Ovary (tissue), 10 donors: ENCODE measurements around the gene ELL2. TPM values are rescaled to one million over a fixed set of nuclear protein-coding genes. Genes with fewer than 3 reads are reported as not detected.

Source experiments
- DNase-seq, 5 donors: peaks; one replicate each; pipeline ENCODE4 v3.0.0-alpha.2; 2019 to 2020
- H3K27ac ChIP-seq, 2 donors: fragments of 200-600 bp; one replicate each; pipeline versions ENCODE4 v1.5.1 to v1.8.0; 2019 to 2022
- H3K27me3 ChIP-seq: fragments of 200-600 bp; one replicate; pipeline ENCODE4 v1.8.0; 2022
- H3K36me3 ChIP-seq: fragments of 200-600 bp; sonication (generic); one replicate; pipeline ENCODE4 v1.5.1; 2019
- H3K4me1 ChIP-seq: one replicate; pipeline ENCODE4 v1.8.1; 2013; ENCODE audit warnings: mild to moderate bottlenecking, moderate library complexity; ENCODE audit not compliant: insufficient read depth
- H3K4me3 ChIP-seq: fragments of 200-600 bp; sonication (generic); one replicate; pipeline ENCODE4 v1.5.1; 2017
- H3K9me3 ChIP-seq, 2 donors: fragments of 200-600 bp in 1 of 2; sonication (generic) in 1 of 2; one replicate each; pipeline versions ENCODE4 v1.5.1 to v1.8.1; 2013 to 2019; ENCODE audit warnings: mild to moderate bottlenecking in 1 of 2, moderate library complexity in 1 of 2
- EP300 ChIP-seq: sonication (generic); formaldehyde crosslinking; IDR thresholded peaks from one replicate; pipeline ENCODE4 v1.6.1; 2017; ENCODE audit warnings: antibody characterized with exemption
- POLR2A ChIP-seq: fragments of 450-650 bp; IDR thresholded peaks from one replicate; pipeline ENCODE4 v1.6.1; 2017; ENCODE audit warnings: antibody characterized with exemption, mild to moderate bottlenecking, moderate library complexity
- WGBS, 3 donors: extraction: QIAGEN DNeasy Blood & Tissue Kit in 1 of 3; methylation state at CpG; one replicate each; pipeline versions ENCODE4 v1.1.5 to v1.1.7; 2013 to 2017; 5-methylcytosine and 5-hydroxymethylcytosine counted together
- intact Hi-C, 4 donors: fragments of 100-400 bp; cut with DNase I; formaldehyde crosslinking; loops; one replicate each; pipeline versions ENCODE4 v1.11.0 to v1.15.1; 2022 to 2023
- long read RNA-seq, 3 donors: library from polyadenylated mRNA in 2 of 3; unstranded in 2 of 3; transcript quantifications; one replicate each; pipeline ENCODE4 v2.0.0 and lab custom pipeline, GENCODE V29; 2021 to 2026
- polyA plus RNA-seq, 2 donors: library from polyadenylated mRNA; stranded (reverse); fragments of 200-250 nt in 1 of 2; fragments of 350-450 nt in 1 of 2; fragmentation: Illumina TruSeq in 1 of 2; extraction: RNeasy Lipid Tissue Mini Kit (QIAGEN cat#74804) in 1 of 2; gene quantifications; one replicate each; pipeline ENCODE4 v1.2.3, GENCODE V29; 2013 to 2014
- total RNA-seq, 7 donors: library from RNA; depleted of rRNA in 2 of 7; stranded (reverse); fragments of >200 nt in 2 of 7; fragmentation: NEBNext Ultra II Directional in 3 of 7; extraction: Animal tissue kit (Norgen Biotek cat#: 25700) in 3 of 7; gene quantifications; one replicate each; pipeline versions ENCODE4 v1.1.0 to v1.2.4, GENCODE V29; 2016 to 2023
- TF ChIP-seq, protein P1 (sequence below), 3 donors: fragments of 450-650 bp in 2 of 3; fragments of 200-600 bp in 1 of 3; IDR thresholded peaks; one replicate each; pipeline versions ENCODE4 v1.5.1 to v1.8.0; 2016 to 2022; ENCODE audit warnings: antibody characterized with exemption in 3 of 3, mild to moderate bottlenecking in 1 of 3
- donor health status: DM: no; HTN: no; CAD: no; lungs with moderate emphysema.
- donor health status: DM: no; HTN: no; CAD: no.
- donor health status: Bipolar disorder and iron deficiency.
- donor health status: DM: yes; HTN: yes; CAD: no.
- donor health status: DM: no; HTN: no; CAD: no.
- donor health status: DM: yes; HTN: yes; CAD: no.

The ELL2 gene
- total RNA-seq (10 to 100 TPM; 15.8 to 73.2 (median 27.0) TPM), polyA plus RNA-seq (10 to 100 TPM in 1 of 2 donors, 1 to 10 TPM in 1; 7.2 to 10.1 TPM)
- long read RNA-seq, donor 1, partial matches to known transcripts: 5 of 7 reads
- long read RNA-seq, donor 1, other reads (novel, unspliced or antisense): 2 of 7 reads
- long read RNA-seq, donor 2, full-length matches to known transcripts: 4 of 18 reads
- long read RNA-seq, donor 2, partial matches to known transcripts: 14 of 18 reads
- long read RNA-seq, donor 2, other reads (novel, unspliced or antisense): 0 of 18 reads
- long read RNA-seq, donor 3, full-length matches to known transcripts: 10 of 23 reads
- long read RNA-seq, donor 3, partial matches to known transcripts: 9 of 23 reads
- long read RNA-seq, donor 3, other reads (novel, unspliced or antisense): 4 of 23 reads

DNA sequence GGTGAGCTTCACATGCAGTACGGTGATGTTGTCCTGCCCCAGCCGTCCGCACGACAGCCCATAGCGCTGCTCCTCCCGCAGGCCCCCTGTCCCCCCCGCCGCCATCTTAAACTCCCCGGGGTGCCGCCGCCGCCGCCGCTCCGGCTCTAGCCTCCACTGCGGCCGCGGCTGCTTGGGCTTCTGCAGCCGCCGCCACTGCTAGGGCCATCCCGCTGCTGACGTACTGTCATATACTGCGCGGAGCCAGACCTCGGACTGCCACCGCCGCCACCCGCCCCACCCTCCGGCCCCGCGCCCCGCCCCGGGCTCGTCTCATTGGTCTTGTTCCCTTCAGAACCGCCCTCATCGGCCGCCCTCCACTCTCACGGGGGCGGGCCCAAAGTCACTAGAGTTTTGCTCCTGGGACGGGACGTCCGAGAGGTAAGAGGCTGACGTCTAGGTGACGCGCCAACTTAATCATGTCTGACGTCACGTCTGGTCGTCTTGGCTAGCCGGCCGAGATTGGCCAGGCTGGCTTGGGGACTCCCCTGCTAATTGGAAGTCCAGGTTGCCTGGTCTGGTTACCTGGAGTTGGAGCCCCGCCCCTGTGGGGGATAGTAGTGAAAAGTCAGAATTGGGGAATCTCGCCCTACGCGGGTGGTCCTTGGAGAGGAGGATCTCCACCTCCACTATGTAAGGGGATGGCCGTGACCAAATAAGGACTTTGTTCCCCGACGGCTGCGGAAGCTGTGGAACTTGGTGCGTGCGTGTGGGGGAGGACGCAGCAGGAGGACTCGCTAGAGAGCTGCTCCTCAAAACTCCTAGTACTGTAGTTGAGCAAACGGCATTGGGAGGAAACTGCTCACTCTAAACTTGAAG, at the start of gene ELL2:
ELL2 (minus strand) TSS at position 235 of the 858 bp plus-strand sequence; CDS start at position 105, 130 bp downstream.
- TF ChIP-seq POLR2A (peak; percentile 64), EP300 (peak; percentile 97)
- TF ChIP-seq, protein P1, sequence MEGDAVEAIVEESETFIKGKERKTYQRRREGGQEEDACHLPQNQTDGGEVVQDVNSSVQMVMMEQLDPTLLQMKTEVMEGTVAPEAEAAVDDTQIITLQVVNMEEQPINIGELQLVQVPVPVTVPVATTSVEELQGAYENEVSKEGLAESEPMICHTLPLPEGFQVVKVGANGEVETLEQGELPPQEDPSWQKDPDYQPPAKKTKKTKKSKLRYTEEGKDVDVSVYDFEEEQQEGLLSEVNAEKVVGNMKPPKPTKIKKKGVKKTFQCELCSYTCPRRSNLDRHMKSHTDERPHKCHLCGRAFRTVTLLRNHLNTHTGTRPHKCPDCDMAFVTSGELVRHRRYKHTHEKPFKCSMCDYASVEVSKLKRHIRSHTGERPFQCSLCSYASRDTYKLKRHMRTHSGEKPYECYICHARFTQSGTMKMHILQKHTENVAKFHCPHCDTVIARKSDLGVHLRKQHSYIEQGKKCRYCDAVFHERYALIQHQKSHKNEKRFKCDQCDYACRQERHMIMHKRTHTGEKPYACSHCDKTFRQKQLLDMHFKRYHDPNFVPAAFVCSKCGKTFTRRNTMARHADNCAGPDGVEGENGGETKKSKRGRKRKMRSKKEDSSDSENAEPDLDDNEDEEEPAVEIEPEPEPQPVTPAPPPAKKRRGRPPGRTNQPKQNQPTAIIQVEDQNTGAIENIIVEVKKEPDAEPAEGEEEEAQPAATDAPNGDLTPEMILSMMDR (IDR thresholded peaks at IDR 0.05): peak in 1 of 3 donors; percentile 43
- Histone ChIP-seq H3K27me3 (no peaks in the 10 kb centered on the region), H3K36me3 (no peaks in the 10 kb centered on the region), H3K27ac (peak within 1 kb of the TSS; percentile 94 to 97), H3K9me3 (no peaks in the 10 kb centered on the region), H3K4me3 (peak within 1 kb of the TSS; percentile 61), H3K4me1 (peaks cover 12% of the 10 kb centered on the region)
- intact Hi-C loops: loop anchor here in 3 of 4 donors (2.0 to 5.0 kb wide), 2 partner anchors 103 to 105 kb away; no protein-coding TSS in a partner anchor
- peak; percentile 95 to 99 (median 95) for DNase-seq
- WGBS, 3 donors: 0 to 1% (median 0%) methylated on average over 49 to 63 of the region's 63 CpGs

DNA sequence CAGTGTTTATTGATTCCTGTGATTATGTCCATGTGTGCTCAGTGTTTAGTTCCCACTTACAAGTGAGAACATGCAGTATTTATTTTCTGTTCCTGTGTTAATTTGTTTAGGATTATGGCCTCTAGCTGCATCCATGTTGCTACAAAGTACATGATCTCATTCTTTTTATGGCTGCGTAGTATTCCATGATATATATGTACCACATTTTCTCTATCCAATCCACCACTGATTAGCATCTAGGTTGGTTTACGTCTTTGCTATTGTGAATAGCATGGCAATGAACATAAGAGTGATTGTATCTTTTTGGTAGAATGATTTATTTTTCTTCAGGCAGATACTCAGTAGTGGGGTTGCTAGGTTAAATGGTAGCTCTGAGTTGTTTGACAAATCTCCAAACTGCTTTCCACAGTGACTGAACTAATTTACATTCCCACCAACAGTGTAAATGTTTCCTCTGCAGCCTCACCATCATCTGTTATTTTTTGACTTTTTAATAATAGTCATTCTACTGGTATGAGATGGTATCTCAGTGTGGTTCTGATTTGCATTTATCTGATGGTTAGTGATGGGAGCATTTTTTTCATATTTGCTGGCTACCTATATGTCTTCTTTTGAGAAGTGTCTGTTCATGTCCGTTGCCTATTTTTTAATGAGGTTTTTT, 47.5 kb upstream of the ELL2 start:
- TF ChIP-seq, protein P1 (IDR thresholded peaks at IDR 0.05): no peak
- TF ChIP-seq EP300: no peak
- no peak for TF ChIP-seq POLR2A
- Histone ChIP-seq H3K4me3 (no peak overlapping the region), H3K36me3 (no peaks in the 10 kb centered on the region), H3K27ac (no peak overlapping the region), H3K4me1 (no peaks in the 10 kb centered on the region), H3K27me3 (no peaks in the 10 kb centered on the region), H3K9me3 (no peaks in the 10 kb centered on the region)
- 92 to 96% (median 94%) methylated on average over 3 of the region's 3 CpGs for WGBS, 3 donors
- DNase-seq: no peak
- intact Hi-C loops: no loop called here

DNA sequence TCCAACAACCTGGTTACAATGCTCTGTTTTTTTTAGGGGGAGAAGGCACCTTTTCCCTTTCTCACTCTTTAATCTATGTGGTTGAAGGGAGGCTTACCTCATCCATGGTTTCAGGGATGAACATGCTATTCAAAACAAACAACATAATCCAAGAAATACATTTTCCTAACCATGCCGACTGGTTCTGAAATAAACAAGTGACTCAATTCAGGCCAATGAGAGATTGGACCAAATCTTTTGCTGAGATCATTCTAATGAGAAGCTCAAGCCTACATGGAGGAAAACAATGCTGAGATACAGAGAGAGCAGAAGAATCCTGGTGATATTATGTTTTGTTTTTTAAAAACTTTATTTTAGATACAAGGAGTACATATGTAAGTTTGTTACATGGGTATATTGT, 46.8 kb upstream of the ELL2 start:
- DNase-seq: no peak
- Histone ChIP-seq H3K4me1 (no peaks in the 10 kb centered on the region), H3K27ac (no peak overlapping the region), H3K4me3 (no peak overlapping the region), H3K9me3 (no peaks in the 10 kb centered on the region), H3K36me3 (no peaks in the 10 kb centered on the region), H3K27me3 (no peaks in the 10 kb centered on the region)
- WGBS, 3 donors: 86 to 100% (median 86%) methylated on average over 1 of the region's 1 CpG
- intact Hi-C loops: no loop called here
- TF ChIP-seq POLR2A (no peak), EP300 (no peak)
- TF ChIP-seq, protein P1 (IDR thresholded peaks at IDR 0.05): no peak

DNA sequence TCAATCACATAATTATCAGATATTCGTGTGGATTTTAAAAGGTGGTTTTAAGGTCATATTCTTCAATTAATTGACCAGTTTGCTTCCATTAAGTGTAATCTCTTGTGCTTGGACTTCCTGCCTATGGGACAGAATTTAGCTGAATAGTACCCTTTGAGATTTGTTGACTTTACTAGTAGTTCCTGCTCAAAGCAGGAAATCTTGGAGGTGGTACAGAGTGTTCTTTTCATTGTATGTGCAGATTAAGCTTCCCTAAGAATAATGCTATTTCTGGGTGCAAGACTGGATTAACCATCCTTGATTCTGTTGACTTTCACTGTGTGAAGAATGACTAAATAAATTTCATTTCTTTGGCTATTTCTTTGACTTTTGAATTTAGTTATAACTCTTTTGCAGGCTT, 45.4 kb upstream of the ELL2 start:
- WGBS, 3 donors: 25 to 43% (median 37%) methylated on average over 1 of the region's 1 CpG
- Histone ChIP-seq H3K27ac (no peak overlapping the region), H3K4me1 (no peaks in the 10 kb centered on the region), H3K9me3 (no peaks in the 10 kb centered on the region), H3K4me3 (no peak overlapping the region), H3K36me3 (no peaks in the 10 kb centered on the region), H3K27me3 (no peaks in the 10 kb centered on the region)
- intact Hi-C loops: no loop called here
- TF ChIP-seq EP300 (no peak), POLR2A (no peak)
- TF ChIP-seq, protein P1 (IDR thresholded peaks at IDR 0.05): no peak
- DNase-seq: no peak
